Measurements from ENCODE around the gene LYRM9. TPM values are rescaled to one million over a fixed set of nuclear protein-coding genes. Genes with fewer than 3 reads are reported as not detected.

The LYRM9 gene
- total and polyA plus RNA-seq, 12 donors = 18.7 to 116 (median 36.2) TPM

DNA sequence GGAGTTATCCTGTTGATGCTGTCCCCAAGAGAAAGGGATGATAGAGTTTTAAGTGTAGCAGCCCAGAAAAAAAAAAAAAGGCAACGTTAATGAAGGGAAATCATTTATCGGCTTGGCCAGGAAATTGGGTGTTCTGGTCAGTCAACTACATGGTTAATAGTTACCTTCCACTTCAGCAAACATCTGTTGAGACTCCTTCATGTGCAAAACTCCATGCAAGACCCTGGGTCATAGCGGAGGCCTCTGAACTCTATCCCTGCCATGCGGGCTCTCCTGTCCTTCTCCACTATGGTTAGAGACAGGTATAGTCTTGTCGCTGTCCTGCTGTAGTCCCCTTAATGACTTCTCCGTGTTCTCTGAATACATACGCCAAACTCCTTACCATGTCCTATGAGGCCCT lies 3.5 kb upstream of the LYRM9 start:
- intact Hi-C loops (cut with DNase I) = loop anchor here in 1 of 2 donors (10.0 kb wide), 2 partner anchors 148 to 358 kb away; partner anchors contain the start of gene NLK
- Histone ChIP-seq H3K36me3 (replicated peaks in 1 of 2) (no peaks in the 10 kb centered on the region), H3K4me1 (replicated peaks in 1 of 2) (peaks cover 5 to 23% of the 10 kb centered on the region in 2 donors), H3K4me3 (no peak overlapping the region), H3K27ac (no peak overlapping the region), H3K27me3 (no peaks in the 10 kb centered on the region), H3K9me3 (replicated peaks in 1 of 3) (no peaks in the 10 kb centered on the region)
- 88 to 92% (median 91%) methylated on average over 7 of the region's 7 CpGs for WGBS, 4 donors
- DNase-seq = no peak
- TF ChIP-seq, protein P1, sequence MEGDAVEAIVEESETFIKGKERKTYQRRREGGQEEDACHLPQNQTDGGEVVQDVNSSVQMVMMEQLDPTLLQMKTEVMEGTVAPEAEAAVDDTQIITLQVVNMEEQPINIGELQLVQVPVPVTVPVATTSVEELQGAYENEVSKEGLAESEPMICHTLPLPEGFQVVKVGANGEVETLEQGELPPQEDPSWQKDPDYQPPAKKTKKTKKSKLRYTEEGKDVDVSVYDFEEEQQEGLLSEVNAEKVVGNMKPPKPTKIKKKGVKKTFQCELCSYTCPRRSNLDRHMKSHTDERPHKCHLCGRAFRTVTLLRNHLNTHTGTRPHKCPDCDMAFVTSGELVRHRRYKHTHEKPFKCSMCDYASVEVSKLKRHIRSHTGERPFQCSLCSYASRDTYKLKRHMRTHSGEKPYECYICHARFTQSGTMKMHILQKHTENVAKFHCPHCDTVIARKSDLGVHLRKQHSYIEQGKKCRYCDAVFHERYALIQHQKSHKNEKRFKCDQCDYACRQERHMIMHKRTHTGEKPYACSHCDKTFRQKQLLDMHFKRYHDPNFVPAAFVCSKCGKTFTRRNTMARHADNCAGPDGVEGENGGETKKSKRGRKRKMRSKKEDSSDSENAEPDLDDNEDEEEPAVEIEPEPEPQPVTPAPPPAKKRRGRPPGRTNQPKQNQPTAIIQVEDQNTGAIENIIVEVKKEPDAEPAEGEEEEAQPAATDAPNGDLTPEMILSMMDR (IDR thresholded peaks at IDR 0.05) = no peak
- no peak for TF ChIP-seq POLR2A (IDR thresholded peaks at IDR 0.05)

DNA sequence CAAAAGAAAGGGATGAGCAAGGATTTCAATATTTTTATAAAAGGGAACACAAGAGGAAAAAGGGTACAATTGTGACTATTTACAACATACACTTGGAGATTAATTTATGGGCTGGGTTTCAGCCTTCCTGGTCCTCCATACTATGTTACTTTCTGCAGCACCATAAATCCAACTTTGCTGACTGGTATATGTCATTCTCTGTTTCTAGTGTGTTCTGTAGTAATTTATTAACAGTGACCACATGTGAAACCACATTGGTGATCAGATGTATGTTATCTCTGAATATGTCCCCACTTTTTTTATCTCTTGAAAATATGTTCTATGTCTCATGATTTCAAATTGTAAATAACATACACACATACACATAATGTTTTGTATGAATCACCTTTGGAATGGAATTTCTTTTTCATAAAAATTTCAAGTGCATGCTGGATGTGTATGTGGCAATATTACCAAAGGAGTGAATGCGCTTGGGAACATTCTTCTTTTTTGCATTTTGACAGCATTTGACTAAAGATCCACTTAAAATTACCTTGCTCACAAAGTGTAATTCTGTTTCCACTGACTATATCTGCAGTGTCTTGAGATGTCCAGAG lies 2.9 kb upstream of the LYRM9 start:
- Histone ChIP-seq H3K4me1 (replicated peaks in 1 of 2) (peaks cover 5 to 24% of the 10 kb centered on the region in 2 donors), H3K9me3 (replicated peaks in 1 of 3) (no peaks in the 10 kb centered on the region), H3K36me3 (replicated peaks in 1 of 2) (no peaks in the 10 kb centered on the region), H3K27me3 (no peaks in the 10 kb centered on the region), H3K4me3 (no peak overlapping the region), H3K27ac (no peak overlapping the region)
- no peak for DNase-seq
- TF ChIP-seq, protein P1 (IDR thresholded peaks at IDR 0.05) = no peak
- no peak for TF ChIP-seq POLR2A (IDR thresholded peaks at IDR 0.05)
- WGBS, 4 donors = 88 to 93% (median 91%) methylated on average over 1 of the region's 1 CpG
- intact Hi-C loops (cut with DNase I) = loop anchor here in 1 of 2 donors (10.0 kb wide), 2 partner anchors 149 to 359 kb away; partner anchors contain the start of gene NLK

DNA sequence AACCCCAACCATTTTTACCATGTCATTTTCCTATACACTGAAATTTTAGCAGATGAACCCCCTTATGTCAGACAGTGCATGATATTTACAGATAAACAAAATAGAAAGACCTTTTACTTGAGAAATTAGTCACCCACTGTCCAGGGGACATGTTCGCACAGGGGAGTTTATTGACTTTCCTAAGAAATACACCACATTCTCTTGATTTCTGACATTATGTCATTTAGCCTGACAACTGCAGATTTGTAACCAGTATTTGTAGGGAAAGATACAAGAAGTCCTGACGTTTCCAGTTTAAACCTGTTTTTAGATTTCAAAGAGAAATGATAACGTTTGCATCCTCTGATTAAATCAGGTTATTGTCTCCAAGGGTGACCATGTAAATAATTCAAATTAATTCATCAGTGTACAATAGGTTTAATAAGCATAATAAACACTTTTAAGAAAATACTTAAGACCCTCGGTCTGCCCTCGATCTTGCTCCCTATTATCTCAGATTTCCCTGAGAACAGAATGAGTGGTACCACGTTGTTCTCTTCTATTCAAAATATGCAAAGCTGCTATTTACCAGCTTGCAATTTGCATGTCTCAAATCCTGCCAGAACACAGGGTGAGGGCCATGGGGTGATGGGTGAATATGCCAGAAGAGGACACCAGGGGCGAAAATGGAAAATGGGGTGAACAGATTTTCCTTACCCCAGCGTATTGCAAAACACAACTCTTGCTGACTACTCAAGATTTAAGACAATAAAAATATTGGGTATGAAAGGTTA lies 2.1 kb upstream of the LYRM9 start:
- 41 to 63% (median 46%) methylated on average over 8 of the region's 8 CpGs for WGBS, 4 donors
- H3K27ac ChIP-seq = no peak overlapping the region
- no peaks in the 10 kb centered on the region for H3K36me3 ChIP-seq (replicated peaks in 1 of 2)
- peaks cover 7 to 28% of the 10 kb centered on the region in 2 donors for H3K4me1 ChIP-seq (replicated peaks in 1 of 2)
- no peaks in the 10 kb centered on the region for H3K9me3 ChIP-seq (replicated peaks in 1 of 3)
- intact Hi-C loops (cut with DNase I) = loop anchor here in 1 of 2 donors (10.0 kb wide), 2 partner anchors 149 to 359 kb away; partner anchors contain the start of gene NLK
- H3K27me3 ChIP-seq = no peaks in the 10 kb centered on the region
- no peak overlapping the region for H3K4me3 ChIP-seq
- peak in 1 of 7 donors; percentile 39 for DNase-seq
- TF ChIP-seq, protein P1 (IDR thresholded peaks at IDR 0.05) = no peak
- no peak for TF ChIP-seq POLR2A (IDR thresholded peaks at IDR 0.05)

DNA sequence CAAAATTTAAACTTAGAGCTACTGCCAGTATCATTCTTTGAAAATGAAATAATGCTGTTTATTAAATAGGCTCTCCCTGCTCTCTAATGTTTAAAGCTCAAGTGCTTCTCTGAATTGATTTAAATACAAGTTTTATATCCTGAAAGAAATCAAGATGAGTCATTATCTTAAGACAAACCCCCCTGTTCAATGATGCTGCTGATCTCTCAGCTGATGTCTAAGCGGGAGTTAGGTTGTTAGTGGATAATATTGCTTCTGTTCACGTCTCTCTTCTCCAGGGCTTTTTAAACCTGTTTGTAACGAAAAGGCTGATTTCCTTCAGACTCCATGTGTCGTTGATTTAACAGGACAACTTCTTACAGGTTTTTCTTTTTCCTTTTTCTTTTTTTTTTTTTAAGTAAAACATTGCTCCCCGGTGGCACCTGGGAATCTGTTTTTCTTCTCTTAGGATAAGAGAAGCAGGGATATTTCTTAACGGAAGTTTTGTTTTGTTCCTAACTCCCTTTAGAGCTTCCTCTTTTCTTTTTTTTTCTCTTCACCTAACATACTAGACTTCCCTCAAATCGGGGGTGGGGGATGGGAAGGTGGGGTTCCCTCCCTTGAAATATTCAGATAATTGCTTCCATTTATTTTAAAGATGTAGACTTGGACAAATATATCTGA lies 807 bp upstream of the LYRM9 start:
- intact Hi-C loops (cut with DNase I) = loop anchor here (5.0 to 10.0 kb wide), 3 partner anchors 151 to 361 kb away; partner anchors contain the start of gene NLK (in 1 of the 2)
- no peaks in the 10 kb centered on the region for H3K36me3 ChIP-seq (replicated peaks in 1 of 2)
- H3K4me3 ChIP-seq = peak overlapping the region in 1 of 4 donors; percentile 86
- peak overlapping the region in 3 of 5 donors; percentile 95 to 97 (median 97) for H3K27ac ChIP-seq
- TF ChIP-seq, protein P1 (IDR thresholded peaks at IDR 0.05) = no peak
- no peak for TF ChIP-seq POLR2A (IDR thresholded peaks at IDR 0.05)
- H3K9me3 ChIP-seq (replicated peaks in 1 of 3) = no peaks in the 10 kb centered on the region
- no peaks in the 10 kb centered on the region for H3K27me3 ChIP-seq
- WGBS, 4 donors = 11 to 19% (median 14%) methylated on average over 7 of the region's 7 CpGs
- H3K4me1 ChIP-seq (replicated peaks in 1 of 2) = peaks cover 21 to 40% of the 10 kb centered on the region in 2 donors
- DNase-seq = peak in 1 of 7 donors; percentile 54

Data from adrenal gland (tissue), 12 donors.